DND-41 (cell line): ENCODE measurements around the gene B4GALT5.

Source experiments
- ATAC-seq: fragments of 200-7000 bp; cut with Tn5 transposase; 3 replicates; pipeline ENCODE4 v1.9.1; 2021; ENCODE audit warnings: low read depth; ENCODE audit not compliant: insufficient read depth
- DNase-seq: peaks from one replicate; pipeline ENCODE4 v3.0.0-alpha.2; 2020
- H2AFZ ChIP-seq: 2 replicates; pipeline ENCODE4 v1.6.0; 2012; ENCODE audit warnings: low read depth, low read length
- H3K27ac ChIP-seq: 2 replicates; pipeline ENCODE4 v1.5.1; 2012; ENCODE audit warnings: low read length, inconsistent platforms
- H3K27me3 ChIP-seq: fragments of 200-600 bp; sonication (generic); 2 replicates; pipeline ENCODE4 v1.6.0; 2012; ENCODE audit warnings: low read length, mild to moderate bottlenecking, inconsistent platforms; ENCODE audit not compliant: insufficient read depth, poor library complexity
- H3K36me3 ChIP-seq: 2 replicates; pipeline ENCODE4 v1.5.1; 2012; ENCODE audit warnings: low read length, inconsistent platforms; ENCODE audit not compliant: insufficient read depth
- H3K4me1 ChIP-seq: 2 replicates; pipeline ENCODE4 v1.5.1; 2012; ENCODE audit warnings: mild to moderate bottlenecking, low read length; ENCODE audit not compliant: insufficient read depth
- H3K4me2 ChIP-seq: 2 replicates; pipeline ENCODE4 v1.6.0; 2012; ENCODE audit warnings: mild to moderate bottlenecking, moderate library complexity, low read length, inconsistent platforms; ENCODE audit not compliant: insufficient read depth
- H3K4me3 ChIP-seq, 2 experiments: fragments of 200-600 bp in 1 of 2; shearing (Covaris generic) in 1 of 2; 2 replicates each; pipeline ENCODE4 v1.5.1; 2012 to 2016; ENCODE audit warnings: inconsistent platforms in 2 of 2, low read length in 2 of 2, mild to moderate bottlenecking in 2 of 2, low read depth in 1 of 2, moderate library complexity in 1 of 2
- H3K79me2 ChIP-seq: 2 replicates; pipeline ENCODE4 v1.6.0; 2012; ENCODE audit warnings: low read length, inconsistent platforms; ENCODE audit not compliant: insufficient read depth
- H3K9ac ChIP-seq: 2 replicates; pipeline ENCODE4 v1.6.0; 2012; ENCODE audit warnings: low read depth, mild to moderate bottlenecking, inconsistent platforms, low read length, moderate library complexity
- H3K9me3 ChIP-seq: 2 replicates; pipeline ENCODE4 v1.5.1; 2012; ENCODE audit warnings: low read length, moderate library complexity, mild to moderate bottlenecking, inconsistent platforms; ENCODE audit not compliant: insufficient read depth, severe bottlenecking
- H4K20me1 ChIP-seq: 2 replicates; pipeline ENCODE4 v1.6.0; 2012; ENCODE audit warnings: low read length; ENCODE audit not compliant: insufficient read depth
- CTCF ChIP-seq: IDR thresholded peaks from 2 replicates; pipeline ENCODE4 v1.5.1; 2012; ENCODE audit warnings: borderline replicate concordance, low read length, moderate library complexity, mild to moderate bottlenecking; ENCODE audit not compliant: poor library complexity, severe bottlenecking; ENCODE audit errors: extremely low read depth
- EZH2 ChIP-seq: IDR thresholded peaks from 3 replicates; pipeline ENCODE4 v1.6.1; 2012; ENCODE audit warnings: borderline replicate concordance, low read depth, mild to moderate bottlenecking, moderate library complexity, low read length, inconsistent platforms; ENCODE audit not compliant: severe bottlenecking

The B4GALT5 gene

GRCh38 chr20:49759266-49759950 lies 45.7 kb upstream of the B4GALT5 start:
- Histone ChIP-seq H3K9ac (no peak overlapping the region), H3K27ac (no peak overlapping the region), H3K4me3 (no peak overlapping the region), H3K4me2 (no peak overlapping the region), H4K20me1 (peaks cover 10% of the 10 kb centered on the region; the same call in 1 of the 2 replicates), H3K27me3 (peaks cover 38% of the 10 kb centered on the region), H2AFZ (no peak overlapping the region), H3K36me3 (no peaks in the 10 kb centered on the region), H3K4me1 (no peaks in the 10 kb centered on the region), H3K9me3 (no peaks in the 10 kb centered on the region), H3K79me2 (no peaks in the 10 kb centered on the region)
- no peak for DNase-seq
- no peak for ATAC-seq
- TF ChIP-seq CTCF (no peak), EZH2 (no peak)

GRCh38 chr20:49758781-49759180 lies 45.1 kb upstream of the B4GALT5 start:
- no peaks in the 10 kb centered on the region for H3K4me1 ChIP-seq
- H3K27ac ChIP-seq: no peak overlapping the region
- H2AFZ ChIP-seq: no peak overlapping the region
- no peaks in the 10 kb centered on the region for H3K79me2 ChIP-seq
- DNase-seq: no peak
- no peaks in the 10 kb centered on the region for H3K9me3 ChIP-seq
- no peaks in the 10 kb centered on the region for H3K36me3 ChIP-seq
- no peak for TF ChIP-seq CTCF
- TF ChIP-seq EZH2: no peak
- H3K4me2 ChIP-seq: no peak overlapping the region
- peaks cover 40% of the 10 kb centered on the region for H3K27me3 ChIP-seq
- H3K9ac ChIP-seq: no peak overlapping the region
- ATAC-seq: no peak
- peaks cover 13% of the 10 kb centered on the region; the same call in 1 of the 2 replicates for H4K20me1 ChIP-seq
- no peak overlapping the region for H3K4me3 ChIP-seq

GRCh38 chr20:49757597-49757996 lies 43.9 kb upstream of the B4GALT5 start:
- Histone ChIP-seq H3K9me3 (no peaks in the 10 kb centered on the region), H3K27me3 (peaks cover 38% of the 10 kb centered on the region), H3K9ac (no peak overlapping the region), H3K27ac (no peak overlapping the region), H2AFZ (no peak overlapping the region), H3K36me3 (no peaks in the 10 kb centered on the region), H4K20me1 (peaks cover 13% of the 10 kb centered on the region; the same call in 1 of the 2 replicates), H3K4me1 (no peaks in the 10 kb centered on the region), H3K4me2 (no peak overlapping the region), H3K4me3 (no peak overlapping the region), H3K79me2 (no peaks in the 10 kb centered on the region)
- ATAC-seq (no peak), DNase-seq (no peak)
- TF ChIP-seq CTCF: no peak

GRCh38 chr20:49756241-49756640 lies 42.6 kb upstream of the B4GALT5 start:
- ATAC-seq: no peak
- H3K27me3 ChIP-seq: peaks cover 44% of the 10 kb centered on the region
- TF ChIP-seq CTCF: no peak
- no peak for TF ChIP-seq EZH2
- H3K27ac ChIP-seq: no peak overlapping the region
- DNase-seq: no peak
- no peak overlapping the region for H2AFZ ChIP-seq
- H3K4me1 ChIP-seq: peaks cover under 1% of the 10 kb centered on the region; the same call in 1 of the 2 replicates
- no peaks in the 10 kb centered on the region for H3K36me3 ChIP-seq
- no peak overlapping the region for H3K4me3 ChIP-seq
- H4K20me1 ChIP-seq: peaks cover 13% of the 10 kb centered on the region; the same call in 1 of the 2 replicates
- H3K4me2 ChIP-seq: no peak overlapping the region
- no peaks in the 10 kb centered on the region for H3K79me2 ChIP-seq
- no peak overlapping the region for H3K9ac ChIP-seq
- H3K9me3 ChIP-seq: no peaks in the 10 kb centered on the region
